ENCODE results near the gene ZNF593. TPM values are rescaled to one million over a fixed set of nuclear protein-coding genes. Genes with fewer than 3 reads are reported as not detected.
A peak's percentile ranks its signal among the peaks of the same experiment; 100 is the strongest.

ZNF593 gene
- total and polyA plus RNA-seq, 9 of the 15 experiments (the other 6 are each of a cell fraction or from before 2014, with no cell fraction given) = 9.8 to 334 (median 48.2) TPM

DNA sequence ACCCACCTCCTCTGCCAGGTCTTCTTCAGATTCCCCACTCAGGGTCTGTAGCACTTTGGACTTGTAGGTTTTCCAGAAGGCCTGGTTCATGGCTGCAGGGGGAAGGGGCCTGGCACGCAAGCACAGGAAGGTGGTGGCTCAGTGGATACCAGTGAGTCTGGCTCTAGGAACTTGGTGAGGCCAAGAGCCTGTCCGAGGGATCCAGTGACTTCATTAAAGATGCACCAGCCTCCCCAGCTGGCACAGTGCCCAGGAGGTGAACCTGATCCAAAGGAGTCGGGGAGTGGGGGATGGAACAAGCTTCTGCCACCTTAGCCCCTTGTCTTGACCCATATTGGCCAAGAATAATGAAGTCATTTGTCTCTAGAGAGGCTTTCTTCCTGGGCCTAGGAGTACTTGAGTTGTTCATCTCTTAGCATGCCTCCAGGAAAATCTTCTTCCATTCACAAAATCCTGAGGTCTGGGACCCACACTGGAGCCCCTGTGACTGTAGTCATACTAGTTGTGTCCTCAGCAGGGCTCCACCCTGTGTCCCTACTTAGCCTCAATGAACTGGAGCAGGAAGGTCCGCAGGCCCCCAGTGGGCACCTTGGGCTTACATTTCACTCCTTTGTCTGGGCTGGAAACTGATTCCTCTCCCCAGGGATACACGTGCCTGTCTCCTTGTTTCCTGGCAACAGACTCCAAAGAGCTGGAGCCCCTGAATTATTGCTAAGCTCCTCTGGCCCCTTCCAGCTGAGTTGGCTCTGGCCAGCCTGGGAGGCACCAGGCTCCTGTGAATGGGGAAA, 1.1 kb upstream of the ZNF593 start, which contains the start of gene C1orf232:
Gene C1orf232 (minus strand): TSS at position 554 of the 788 bp plus-strand sequence. CDS start 464 bp downstream, at position 90.
- Histone ChIP-seq H3K27ac (ENCODE audit: extremely low read depth, low read depth, low read length) (peak within 1 kb of the TSS; percentile 85), H3K4me1 (replicated peaks in 1 of 2; ENCODE audit: control insufficient read depth in 2 of 2, insufficient read depth in 2 of 2, low read length in 2 of 2) (peaks cover 21 to 43% of the 10 kb centered on the region in 2 experiments), H3K9me1 (ENCODE audit: control insufficient read depth, insufficient read depth, low read length) (peaks cover 4% of the 10 kb centered on the region), H3K9ac (ENCODE audit: insufficient read depth in 1 of 2, low read depth in 2 of 2, low read length in 2 of 2) (peak within 1 kb of the TSS; percentile 88 to 98), H2AFZ (ENCODE audit: low read depth, low read length) (peak within 1 kb of the TSS; percentile 90), H4K20me1 (replicated peaks; ENCODE audit: control insufficient read depth, insufficient read depth, low read length) (no peaks in the 10 kb centered on the region), H3K4me3 (peak within 1 kb of the TSS; percentile 89), H3K9me3 (replicated peaks; ENCODE audit: control insufficient read depth, insufficient read depth, low read depth, low read length) (no peaks in the 10 kb centered on the region), H3K36me3 (ENCODE audit: control insufficient read depth, insufficient read depth, low read length) (peaks cover 17% of the 10 kb centered on the region; the same call in 1 of the 3 replicates), H3K27me3 (ENCODE audit: control insufficient read depth in 2 of 2, insufficient read depth in 2 of 2, low read length in 2 of 2) (no peaks in the 10 kb centered on the region), H3K79me2 (ENCODE audit: control insufficient read depth, insufficient read depth, low read length) (peaks cover 21% of the 10 kb centered on the region), H3K4me2 (ENCODE audit: insufficient read depth, low read length) (peak within 1 kb of the TSS; percentile 96)
- WGBS (ENCODE audit: insufficient coverage, low coverage, missing lambda C conversion rate) = 54% methylated on average over 5 of the region's 5 CpGs
- POLR2A ChIA-PET = interaction anchor here (0.5 to 1.2 kb wide), 2 partner anchors 8 to 38 kb away, joined by 3 to 6 read pairs; no protein-coding TSS in a partner anchor
- in situ Hi-C loops (cut with MboI) = no loop called here
- intact Hi-C loops (cut with micrococcal nuclease) = loop anchor here (2.0 kb wide), 2 partner anchors 32 to 66 kb away; partner anchors contain the start of gene CEP85
- DNase-seq (ENCODE audit: extremely low read depth in 1 of 4, low spot score in 3 of 4) (peak in 1 of 4 experiments; percentile 7), FAIRE-seq (peak; percentile 51), ATAC-seq (no peak)
- CTCF ChIA-PET (ENCODE audit: low intra/inter-chr PET ratio) = interaction anchor here (0.5 to 1.9 kb wide), 5 partner anchors 31 to 204 kb away, joined by 3 to 8 read pairs (median 3); partner anchors contain the start of gene ZNF683
- no TSS peak for BruUV-seq (replicated peaks)
- TF ChIP-seq BACH1 (tag; IDR thresholded peaks at IDR 0.05) (no peak), NFIC (IDR thresholded peaks at IDR 0.05) (peak; percentile 80), ZNF586 (CRISPR knock-in tag; conservative IDR thresholded peaks at IDR 0.05) (no peak), NCOA6 (IDR thresholded peaks at IDR 0.05) (no peak), NR2F6 (CRISPR knock-in tag; IDR thresholded peaks at IDR 0.05) (0 out of 2 replicates have a peak, but pooled peaks have one; percentile 31), BMI1 (IDR thresholded peaks at IDR 0.05; ENCODE audit: low read length) (no peak), NR3C1 (CRISPR knock-in tag; IDR thresholded peaks at IDR 0.05) (0 out of 2 replicates have a peak, but pooled peaks have one; percentile 42), TCFL5 (CRISPR knock-in tag; conservative IDR thresholded peaks at IDR 0.05) (no peak), CCAR2 (IDR thresholded peaks at IDR 0.05; ENCODE audit: low read depth, low read length) (no peak), ZNF830 (CRISPR knock-in tag; IDR thresholded peaks at IDR 0.05) (no peak)
- TF ChIP-seq, protein P1, sequence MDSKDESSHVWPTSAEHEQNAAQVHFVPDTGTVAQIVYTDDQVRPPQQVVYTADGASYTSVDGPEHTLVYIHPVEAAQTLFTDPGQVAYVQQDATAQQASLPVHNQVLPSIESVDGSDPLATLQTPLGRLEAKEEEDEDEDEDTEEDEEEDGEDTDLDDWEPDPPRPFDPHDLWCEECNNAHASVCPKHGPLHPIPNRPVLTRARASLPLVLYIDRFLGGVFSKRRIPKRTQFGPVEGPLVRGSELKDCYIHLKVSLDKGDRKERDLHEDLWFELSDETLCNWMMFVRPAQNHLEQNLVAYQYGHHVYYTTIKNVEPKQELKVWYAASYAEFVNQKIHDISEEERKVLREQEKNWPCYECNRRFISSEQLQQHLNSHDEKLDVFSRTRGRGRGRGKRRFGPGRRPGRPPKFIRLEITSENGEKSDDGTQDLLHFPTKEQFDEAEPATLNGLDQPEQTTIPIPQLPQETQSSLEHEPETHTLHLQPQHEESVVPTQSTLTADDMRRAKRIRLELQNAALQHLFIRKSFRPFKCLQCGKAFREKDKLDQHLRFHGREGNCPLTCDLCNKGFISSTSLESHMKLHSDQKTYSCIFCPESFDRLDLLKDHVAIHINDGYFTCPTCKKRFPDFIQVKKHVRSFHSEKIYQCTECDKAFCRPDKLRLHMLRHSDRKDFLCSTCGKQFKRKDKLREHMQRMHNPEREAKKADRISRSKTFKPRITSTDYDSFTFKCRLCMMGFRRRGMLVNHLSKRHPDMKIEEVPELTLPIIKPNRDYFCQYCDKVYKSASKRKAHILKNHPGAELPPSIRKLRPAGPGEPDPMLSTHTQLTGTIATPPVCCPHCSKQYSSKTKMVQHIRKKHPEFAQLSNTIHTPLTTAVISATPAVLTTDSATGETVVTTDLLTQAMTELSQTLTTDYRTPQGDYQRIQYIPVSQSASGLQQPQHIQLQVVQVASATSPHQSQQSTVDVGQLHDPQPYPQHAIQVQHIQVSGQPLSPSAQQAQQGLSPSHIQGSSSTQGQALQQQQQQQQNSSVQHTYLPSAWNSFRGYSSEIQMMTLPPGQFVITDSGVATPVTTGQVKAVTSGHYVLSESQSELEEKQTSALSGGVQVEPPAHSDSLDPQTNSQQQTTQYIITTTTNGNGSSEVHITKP (IDR thresholded peaks at IDR 0.05; ENCODE audit: partially characterized antibody) = peak; percentile 8
- TF ChIP-seq, protein P2, sequence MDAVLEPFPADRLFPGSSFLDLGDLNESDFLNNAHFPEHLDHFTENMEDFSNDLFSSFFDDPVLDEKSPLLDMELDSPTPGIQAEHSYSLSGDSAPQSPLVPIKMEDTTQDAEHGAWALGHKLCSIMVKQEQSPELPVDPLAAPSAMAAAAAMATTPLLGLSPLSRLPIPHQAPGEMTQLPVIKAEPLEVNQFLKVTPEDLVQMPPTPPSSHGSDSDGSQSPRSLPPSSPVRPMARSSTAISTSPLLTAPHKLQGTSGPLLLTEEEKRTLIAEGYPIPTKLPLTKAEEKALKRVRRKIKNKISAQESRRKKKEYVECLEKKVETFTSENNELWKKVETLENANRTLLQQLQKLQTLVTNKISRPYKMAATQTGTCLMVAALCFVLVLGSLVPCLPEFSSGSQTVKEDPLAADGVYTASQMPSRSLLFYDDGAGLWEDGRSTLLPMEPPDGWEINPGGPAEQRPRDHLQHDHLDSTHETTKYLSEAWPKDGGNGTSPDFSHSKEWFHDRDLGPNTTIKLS (IDR thresholded peaks at IDR 0.05; ENCODE audit: borderline replicate concordance, low read depth) = no peak
- TF ChIP-seq, protein P3, sequence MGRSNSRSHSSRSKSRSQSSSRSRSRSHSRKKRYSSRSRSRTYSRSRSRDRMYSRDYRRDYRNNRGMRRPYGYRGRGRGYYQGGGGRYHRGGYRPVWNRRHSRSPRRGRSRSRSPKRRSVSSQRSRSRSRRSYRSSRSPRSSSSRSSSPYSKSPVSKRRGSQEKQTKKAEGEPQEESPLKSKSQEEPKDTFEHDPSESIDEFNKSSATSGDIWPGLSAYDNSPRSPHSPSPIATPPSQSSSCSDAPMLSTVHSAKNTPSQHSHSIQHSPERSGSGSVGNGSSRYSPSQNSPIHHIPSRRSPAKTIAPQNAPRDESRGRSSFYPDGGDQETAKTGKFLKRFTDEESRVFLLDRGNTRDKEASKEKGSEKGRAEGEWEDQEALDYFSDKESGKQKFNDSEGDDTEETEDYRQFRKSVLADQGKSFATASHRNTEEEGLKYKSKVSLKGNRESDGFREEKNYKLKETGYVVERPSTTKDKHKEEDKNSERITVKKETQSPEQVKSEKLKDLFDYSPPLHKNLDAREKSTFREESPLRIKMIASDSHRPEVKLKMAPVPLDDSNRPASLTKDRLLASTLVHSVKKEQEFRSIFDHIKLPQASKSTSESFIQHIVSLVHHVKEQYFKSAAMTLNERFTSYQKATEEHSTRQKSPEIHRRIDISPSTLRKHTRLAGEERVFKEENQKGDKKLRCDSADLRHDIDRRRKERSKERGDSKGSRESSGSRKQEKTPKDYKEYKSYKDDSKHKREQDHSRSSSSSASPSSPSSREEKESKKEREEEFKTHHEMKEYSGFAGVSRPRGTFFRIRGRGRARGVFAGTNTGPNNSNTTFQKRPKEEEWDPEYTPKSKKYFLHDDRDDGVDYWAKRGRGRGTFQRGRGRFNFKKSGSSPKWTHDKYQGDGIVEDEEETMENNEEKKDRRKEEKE (IDR thresholded peaks at IDR 0.05; ENCODE audit: borderline replicate concordance in 1 of 2, control insufficient read depth in 1 of 2, low read depth in 2 of 2, low read length in 1 of 2) = no peak
